GM10266 (cell line): ENCODE results near the gene TFDP2.
"Not testable (repeated sequence)": the region's sequence is repeated elsewhere in the genome, so short reads cannot be mapped to it uniquely, and the experiment has no call there.

Experiments
- DNase-seq: peaks from one replicate; pipeline ENCODE4 v3.0.0; 2012; ENCODE audit errors: extremely low spot score
- CTCF ChIP-seq: IDR thresholded peaks from 2 replicates; pipeline ENCODE4 v1.5.1; 2012; ENCODE audit warnings: mild to moderate bottlenecking, low read depth; ENCODE audit not compliant: control insufficient read depth, insufficient read depth; ENCODE audit errors: missing control alignments

Gene TFDP2

GRCh38 chr3:141981084-141981483 lies 168.3 kb downstream of the TFDP2 start:
- no peak for TF ChIP-seq CTCF
- no peak for DNase-seq

- no peak for DNase-seq
- TF ChIP-seq CTCF: no peak
Observed at GRCh38 chr3:141979050-141979671, 170.2 kb downstream of the TFDP2 start.

- DNase-seq: not testable (repeated sequence)
Observed at GRCh38 chr3:141974777-141975176, 174.6 kb downstream of the TFDP2 start.

- no peak for TF ChIP-seq CTCF
Observed at GRCh38 chr3:141972399-141972798, 176.9 kb downstream of the TFDP2 start.

GRCh38 chr3:141971571-141971970 lies 177.8 kb downstream of the TFDP2 start:
- DNase-seq: no peak
- no peak for TF ChIP-seq CTCF

More at GRCh38 chr3:141972399-141972798, 176.9 kb downstream of the TFDP2 start:
- no peak for DNase-seq

- no peak for TF ChIP-seq CTCF
- no peak for DNase-seq
Observed at GRCh38 chr3:141969711-141970110, 179.6 kb downstream of the TFDP2 start.

GRCh38 chr3:141965471-141965870 lies 183.9 kb downstream of the TFDP2 start:
- DNase-seq: no peak
- no peak for TF ChIP-seq CTCF

- DNase-seq: no peak
- TF ChIP-seq CTCF: no peak
Observed at GRCh38 chr3:141963301-141963700, 186.0 kb downstream of the TFDP2 start.
